Measurements from ENCODE around the gene TWNK. TPM values are rescaled to one million over a fixed set of nuclear protein-coding genes. Genes with fewer than 3 reads are reported as not detected.

Gene TWNK
- total RNA-seq, 2 donors from 2014 or later: 11.2 to 15.1 TPM

GRCh38 chr10:101014230-101014884 lies 27.0 kb downstream of the TWNK start:
- WGBS, 2 experiments (ENCODE audit: insufficient coverage in 1 of 2, insufficient read length in 1 of 2): 8 to 23% methylated on average over 4 to 11 of the region's 11 CpGs
- H3K36me3 ChIP-seq (ENCODE audit: control insufficient read depth, insufficient read depth, low read length): no peaks in the 10 kb centered on the region
- no peaks in the 10 kb centered on the region for H3K4me1 ChIP-seq (ENCODE audit: control insufficient read depth, insufficient read depth, low read length)
- TF ChIP-seq CTCF (conservative IDR thresholded peaks at IDR 0.05): peak; percentile 92
- peak; percentile 95 for DNase-seq
- no peak overlapping the region for H3K4me3 ChIP-seq (ENCODE audit: low read length)
- H3K4me3 Mint-ChIP-seq: no peak overlapping the region
- peaks cover 50% of the 10 kb centered on the region for H3K27me3 Mint-ChIP-seq (ENCODE audit: insufficient read depth)
- H3K9ac ChIP-seq (ENCODE audit: extremely low read depth, low read length, poor library complexity, severe bottlenecking): no peak overlapping the region
- peaks cover 42% of the 10 kb centered on the region for H3K27me3 ChIP-seq (ENCODE audit: control insufficient read depth, insufficient read depth, low read length, poor library complexity, severe bottlenecking)
- no peaks in the 10 kb centered on the region for H3K36me3 Mint-ChIP-seq (ENCODE audit: low read depth)
- H3K27ac Mint-ChIP-seq: peak overlapping the region; percentile 63
- H3K9me3 ChIP-seq (ENCODE audit: control insufficient read depth, low read length): no peaks in the 10 kb centered on the region
- H3K27ac ChIP-seq (ENCODE audit: low read depth, low read length): no peak overlapping the region
- H3K9me3 Mint-ChIP-seq: no peaks in the 10 kb centered on the region
- peaks cover 16% of the 10 kb centered on the region for H3K4me1 Mint-ChIP-seq

GRCh38 chr10:101014966-101015581 lies 27.7 kb downstream of the TWNK start:
- Histone ChIP-seq H3K36me3 (ENCODE audit: control insufficient read depth, insufficient read depth, low read length) (no peaks in the 10 kb centered on the region), H3K9me3 (ENCODE audit: control insufficient read depth, low read length) (no peaks in the 10 kb centered on the region), H3K27ac (ENCODE audit: low read depth, low read length) (no peak overlapping the region), H3K4me1 (ENCODE audit: control insufficient read depth, insufficient read depth, low read length) (no peaks in the 10 kb centered on the region), H3K4me3 (ENCODE audit: low read length) (no peak overlapping the region), H3K9ac (ENCODE audit: extremely low read depth, low read length, poor library complexity, severe bottlenecking) (no peak overlapping the region), H3K27me3 (ENCODE audit: control insufficient read depth, insufficient read depth, low read length, poor library complexity, severe bottlenecking) (peaks cover 46% of the 10 kb centered on the region)
- peaks cover 16% of the 10 kb centered on the region for H3K4me1 Mint-ChIP-seq
- 65% methylated on average over 6 of the region's 7 CpGs; no CpG with 5 or more reads in 1 of the 2 experiments for WGBS, 2 experiments (ENCODE audit: insufficient coverage in 1 of 2, insufficient read length in 1 of 2)
- no peak for DNase-seq
- no peak overlapping the region for H3K4me3 Mint-ChIP-seq
- TF ChIP-seq CTCF (conservative IDR thresholded peaks at IDR 0.05): no peak
- H3K36me3 Mint-ChIP-seq (ENCODE audit: low read depth): no peaks in the 10 kb centered on the region
- H3K27ac Mint-ChIP-seq: no peak overlapping the region
- no peaks in the 10 kb centered on the region for H3K9me3 Mint-ChIP-seq
- H3K27me3 Mint-ChIP-seq (ENCODE audit: insufficient read depth): peaks cover 56% of the 10 kb centered on the region

DNA sequence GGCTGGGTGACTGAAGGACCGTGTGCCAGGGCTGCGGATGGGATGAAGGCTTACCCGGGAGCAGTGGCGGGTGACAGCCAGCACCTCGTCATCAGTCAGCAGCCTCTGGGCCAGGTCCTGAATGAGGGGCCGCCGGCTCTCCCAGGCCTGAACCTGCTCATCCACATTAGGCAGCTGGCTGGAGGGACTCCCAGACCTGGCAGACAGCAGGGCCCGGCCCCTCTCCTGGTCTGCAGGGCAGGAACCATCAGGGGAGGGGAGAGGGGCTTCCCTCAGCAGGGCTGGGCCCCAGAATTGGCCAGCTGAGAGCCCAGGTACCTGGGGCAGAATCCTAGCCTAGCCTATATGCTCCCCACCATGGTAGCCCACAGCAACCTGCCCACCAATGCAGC lies 28.2 kb downstream of the TWNK start:
- H3K4me1 ChIP-seq (ENCODE audit: control insufficient read depth, insufficient read depth, low read length): no peaks in the 10 kb centered on the region
- no peaks in the 10 kb centered on the region for H3K36me3 ChIP-seq (ENCODE audit: control insufficient read depth, insufficient read depth, low read length)
- H3K4me3 Mint-ChIP-seq: no peak overlapping the region
- no peaks in the 10 kb centered on the region for H3K36me3 Mint-ChIP-seq (ENCODE audit: low read depth)
- no peak for TF ChIP-seq CTCF (conservative IDR thresholded peaks at IDR 0.05)
- WGBS, 2 experiments (ENCODE audit: insufficient coverage in 1 of 2, insufficient read length in 1 of 2): 86 to 93% methylated on average over 5 to 8 of the region's 8 CpGs
- no peak overlapping the region for H3K27ac Mint-ChIP-seq
- H3K9ac ChIP-seq (ENCODE audit: extremely low read depth, low read length, poor library complexity, severe bottlenecking): no peak overlapping the region
- peaks cover 16% of the 10 kb centered on the region for H3K4me1 Mint-ChIP-seq
- H3K27me3 ChIP-seq (ENCODE audit: control insufficient read depth, insufficient read depth, low read length, poor library complexity, severe bottlenecking): peaks cover 51% of the 10 kb centered on the region
- no peak overlapping the region for H3K27ac ChIP-seq (ENCODE audit: low read depth, low read length)
- peaks cover 61% of the 10 kb centered on the region for H3K27me3 Mint-ChIP-seq (ENCODE audit: insufficient read depth)
- H3K9me3 Mint-ChIP-seq: no peaks in the 10 kb centered on the region
- no peak overlapping the region for H3K4me3 ChIP-seq (ENCODE audit: low read length)
- no peaks in the 10 kb centered on the region for H3K9me3 ChIP-seq (ENCODE audit: control insufficient read depth, low read length)
- no peak for DNase-seq

Data from endodermal cell (in vitro differentiated cells).